HepG2 (cell line): ENCODE results near the gene NODAL. TPM values are rescaled to one million over a fixed set of nuclear protein-coding genes. Genes with fewer than 3 reads are reported as not detected.
A peak's percentile ranks its signal among the peaks of the same experiment; 100 is the strongest.

ENCODE experiments used
- ATAC-seq: fragments of 200-7000 bp; cut with Tn5 transposase; 3 replicates; pipeline ENCODE4 v1.9.1; 2020; ENCODE audit warnings: mild to moderate bottlenecking, moderate library complexity
- BruUV-seq: library from RNA; stranded (reverse); fragments of 400-500 nt; replicated peaks from 2 replicates; lab custom pipeline; 2021; lab: Mats Ljungman, UMichigan
- CTCF ChIA-PET: fragments of 300-600 bp; formaldehyde crosslinking; extraction: SDS; loops from one replicate; lab custom pipeline; 2021; ENCODE audit warnings: low total read pairs, inconsistent platforms, low intra/inter-chr PET ratio; lab: Yijun Ruan, JAX
- POLR2A ChIA-PET: fragments of 350-600 bp; sonication (Branson Sonifier 250); formaldehyde crosslinking; loops from one replicate; lab custom pipeline; 2020; ENCODE audit warnings: antibody characterized with exemption, inconsistent platforms; lab: Yijun Ruan, JAX
- DNase-seq: peaks from one replicate; pipeline ENCODE4 v3.0.0-alpha.2; 2015; ENCODE audit warnings: low spot score
- FAIRE-seq: peaks from 3 replicates; lab custom pipeline; 2011; peaks lifted over from hg19 to GRCh38; lab: Jason Lieb, UNC
- H2AFZ ChIP-seq: one replicate; pipeline ENCODE4 v1.6.1; 2011; ENCODE audit warnings: low read length, inconsistent platforms
- H3K27ac ChIP-seq: fragments of 300-600 bp; 3 replicates; pipeline ENCODE4 v1.8.0; 2011; ENCODE audit warnings: mixed run types, mild to moderate bottlenecking, mixed read lengths, low read length, inconsistent platforms; ENCODE audit not compliant: insufficient read depth; ENCODE audit errors: extremely low read length
- H3K27me3 ChIP-seq, 2 experiments: fragments of 200-600 bp in 1 of 2; 2 replicates in 1 of 2; 3 replicates in 1 of 2; pipeline versions ENCODE4 v1.6.0 to v1.8.0; 2011; ENCODE audit warnings: low read length in 2 of 2, mild to moderate bottlenecking in 2 of 2, moderate library complexity in 2 of 2, inconsistent platforms in 1 of 2; ENCODE audit not compliant: insufficient read depth in 2 of 2, control insufficient read depth in 1 of 2
- H3K36me3 ChIP-seq, 2 experiments: fragments of 200-600 bp in 1 of 2; replicated peaks in 1 of 2; 2 replicates in 1 of 2; 3 replicates in 1 of 2; pipeline versions ENCODE4 v1.5.1 to v1.8.0; 2011; ENCODE audit warnings: low read length in 2 of 2, inconsistent platforms in 1 of 2; ENCODE audit not compliant: insufficient read depth in 2 of 2, control insufficient read depth in 1 of 2
- H3K4me1 ChIP-seq: 2 replicates; pipeline ENCODE4 v1.5.1; 2012; ENCODE audit warnings: low read length, inconsistent platforms; ENCODE audit not compliant: insufficient read depth
- H3K4me2 ChIP-seq: 2 replicates; pipeline ENCODE4 v1.6.0; 2011; ENCODE audit warnings: low read depth, low read length, inconsistent platforms
- H3K4me3 ChIP-seq, 3 experiments: fragments of 200-600 bp in 1 of 3; sonication (generic), shearing (Covaris generic) in 1 of 3; replicated peaks in 1 of 3; 2 replicates each; pipeline ENCODE4 v1.5.1; 2011 to 2016; ENCODE audit warnings: low read length in 3 of 3, inconsistent platforms in 2 of 3, low read depth in 2 of 3, mild to moderate bottlenecking in 2 of 3, control low read depth in 1 of 3, mixed read lengths in 1 of 3; ENCODE audit not compliant: insufficient read depth in 1 of 3
- H3K79me2 ChIP-seq: one replicate; pipeline ENCODE4 v1.6.1; 2011; ENCODE audit warnings: low read length, inconsistent platforms; ENCODE audit not compliant: insufficient read depth
- H3K9ac ChIP-seq: 2 replicates; pipeline ENCODE4 v1.6.0; 2011; ENCODE audit warnings: mild to moderate bottlenecking, low read depth, low read length, inconsistent platforms; ENCODE audit not compliant: insufficient read depth
- H3K9me3 ChIP-seq: 2 replicates; pipeline ENCODE4 v1.5.1; 2012; ENCODE audit warnings: mild to moderate bottlenecking, low read length
- H4K20me1 ChIP-seq: 2 replicates; pipeline ENCODE4 v1.6.0; 2011; ENCODE audit warnings: inconsistent platforms, mild to moderate bottlenecking, low read length, moderate library complexity; ENCODE audit not compliant: insufficient read depth
- ATF7 ChIP-seq, 2 experiments: fragments of 450-650 bp in 1 of 2; sonication (generic) in 1 of 2; formaldehyde crosslinking in 1 of 2; IDR thresholded peaks; 2 replicates each; pipeline versions ENCODE4 v1.4.0 to v1.6.1; 2016 to 2020; ENCODE audit warnings: antibody characterized with exemption in 1 of 2, mild to moderate bottlenecking in 1 of 2, missing genetic modification reagents in 1 of 2
- CEBPB ChIP-seq: IDR thresholded peaks from 2 replicates; pipeline ENCODE4 v1.6.1; 2011; ENCODE audit warnings: low read depth, low read length, improper control_type of control experiment, borderline replicate concordance
- NFKB2 ChIP-seq: sonication (generic); formaldehyde crosslinking; IDR thresholded peaks from 2 replicates; pipeline ENCODE4 v1.4.0; 2020; ENCODE audit warnings: missing genetic modification reagents, borderline replicate concordance
- NFYB ChIP-seq: sonication (generic); formaldehyde crosslinking; IDR thresholded peaks from 2 replicates; pipeline ENCODE4 v1.4.0; 2020; ENCODE audit warnings: missing genetic modification reagents
- PREB ChIP-seq: sonication (generic); formaldehyde crosslinking; IDR thresholded peaks from 2 replicates; pipeline ENCODE4 v1.4.0; 2020; ENCODE audit warnings: missing genetic modification reagents
- ZNF800 ChIP-seq: sonication (generic); formaldehyde crosslinking; IDR thresholded peaks from 2 replicates; pipeline ENCODE4 v1.4.0; 2020; ENCODE audit warnings: missing genetic modification reagents
- WGBS: methylation state at CpG from one replicate; pipeline ENCODE4 v1.1.6; 2017; ENCODE audit warnings: low lambda C conversion rate; 5-methylcytosine and 5-hydroxymethylcytosine counted together
- in situ Hi-C: cut with HindIII; loops from 2 replicates; pipeline ENCODE4 v1.10.0; 2017; ENCODE audit warnings: low pct_unique_long_range_greater_than_20kb; ENCODE audit not compliant: extremely low pct_ligation_motif_present
- intact Hi-C: fragments of 100-400 bp; cut with micrococcal nuclease; formaldehyde crosslinking; loops from one replicate; pipeline ENCODE4 v1.10.0; 2022; ENCODE audit not compliant: unreplicated experiment
- polyA plus RNA-seq, 8 experiments: library from polyadenylated mRNA; depleted of rRNA in 3 of 8; stranded (reverse) in 7 of 8; unstranded in 1 of 8; fragments of >200 nt; fragmentation: Illumina TruSeq in 4 of 8; extraction: Trizol in 4 of 8; gene quantifications; 2 replicates each; pipeline versions ENCODE4 v1.2.1 to v1.2.3, GENCODE V29; 2011 to 2016; ENCODE audit warnings: low read depth in 4 of 8, missing spikeins in 1 of 8, mixed read lengths in 1 of 8; ENCODE audit not compliant: insufficient read depth in 1 of 8
- total RNA-seq, 5 experiments: library from RNA; depleted of rRNA; stranded (reverse); fragments of >200 nt; fragmentation: Illumina TruSeq; extraction: Trizol; gene quantifications; 2 replicates each; pipeline ENCODE4 v1.2.3, GENCODE V29; 2016; ENCODE audit warnings: low read depth in 1 of 5
- TF ChIP-seq, protein P1 (sequence below): sonication (generic); formaldehyde crosslinking; IDR thresholded peaks from 2 replicates; pipeline ENCODE4 v1.8.1; 2022; ENCODE audit warnings: low read depth, mild to moderate bottlenecking, missing genetic modification reagents
- TF ChIP-seq, protein P2 (sequence below): IDR thresholded peaks from 2 replicates; pipeline ENCODE4 v1.6.1; 2016; ENCODE audit warnings: control low read depth

The NODAL gene
- total and polyA plus RNA-seq, 2 of the 13 experiments (the other 11 are each of a cell fraction or from before 2014, with no cell fraction given) = not detected

- Histone ChIP-seq H3K27ac (no peak overlapping the region), H3K27me3 (no peaks in the 10 kb centered on the region), H2AFZ (no peak overlapping the region), H3K36me3 (no peaks in the 10 kb centered on the region), H3K79me2 (no peaks in the 10 kb centered on the region), H3K4me2 (no peak overlapping the region), H4K20me1 (no peaks in the 10 kb centered on the region), H3K4me3 (no peak overlapping the region), H3K9me3 (no peaks in the 10 kb centered on the region), H3K4me1 (peaks cover 8% of the 10 kb centered on the region), H3K9ac (no peak overlapping the region)
- ChIA-PET POLR2A (interaction anchor here (1.5 kb wide), 1 partner anchor 163 kb away, joined by 4 read pairs; the partner anchor contains the start of gene PPA1), CTCF (no interaction called here)
- no TSS peak for BruUV-seq
- FAIRE-seq (no peak), DNase-seq (no peak), ATAC-seq (no peak)
- TF ChIP-seq, protein P1, sequence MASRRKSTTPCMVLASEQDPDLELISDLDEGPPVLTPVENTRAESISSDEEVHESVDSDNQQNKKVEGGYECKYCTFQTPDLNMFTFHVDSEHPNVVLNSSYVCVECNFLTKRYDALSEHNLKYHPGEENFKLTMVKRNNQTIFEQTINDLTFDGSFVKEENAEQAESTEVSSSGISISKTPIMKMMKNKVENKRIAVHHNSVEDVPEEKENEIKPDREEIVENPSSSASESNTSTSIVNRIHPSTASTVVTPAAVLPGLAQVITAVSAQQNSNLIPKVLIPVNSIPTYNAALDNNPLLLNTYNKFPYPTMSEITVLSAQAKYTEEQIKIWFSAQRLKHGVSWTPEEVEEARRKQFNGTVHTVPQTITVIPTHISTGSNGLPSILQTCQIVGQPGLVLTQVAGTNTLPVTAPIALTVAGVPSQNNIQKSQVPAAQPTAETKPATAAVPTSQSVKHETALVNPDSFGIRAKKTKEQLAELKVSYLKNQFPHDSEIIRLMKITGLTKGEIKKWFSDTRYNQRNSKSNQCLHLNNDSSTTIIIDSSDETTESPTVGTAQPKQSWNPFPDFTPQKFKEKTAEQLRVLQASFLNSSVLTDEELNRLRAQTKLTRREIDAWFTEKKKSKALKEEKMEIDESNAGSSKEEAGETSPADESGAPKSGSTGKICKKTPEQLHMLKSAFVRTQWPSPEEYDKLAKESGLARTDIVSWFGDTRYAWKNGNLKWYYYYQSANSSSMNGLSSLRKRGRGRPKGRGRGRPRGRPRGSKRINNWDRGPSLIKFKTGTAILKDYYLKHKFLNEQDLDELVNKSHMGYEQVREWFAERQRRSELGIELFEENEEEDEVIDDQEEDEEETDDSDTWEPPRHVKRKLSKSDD (CRISPR knock-in tag) = no peak
- TF ChIP-seq CEBPB = peak; percentile 74; the same call in 1 of the 2 replicates
- peak; percentile 62; the same call in 1 of the 2 replicates for TF ChIP-seq ATF7 (IDR thresholded peaks at IDR 0.05)
- no peak for TF ChIP-seq ATF7 (CRISPR knock-in tag; IDR thresholded peaks at IDR 0.05)
- WGBS = 0% methylated on average over 1 of the region's 1 CpG
- intact Hi-C loops = no loop called here
- in situ Hi-C loops = no loop called here
These were observed 45.3 kb downstream of the NODAL start for GRCh38 chr10:70396140-70396539.

GRCh38 chr10:70391654-70392053 is 49.8 kb downstream of the NODAL start:
- H3K79me2 ChIP-seq = no peaks in the 10 kb centered on the region
- H3K4me3 ChIP-seq = no peak overlapping the region
- ChIA-PET POLR2A (no interaction called here), CTCF (no interaction called here)
- no peaks in the 10 kb centered on the region for H4K20me1 ChIP-seq
- intact Hi-C loops = no loop called here
- no peak overlapping the region for H2AFZ ChIP-seq
- DNase-seq = no peak
- no peak for FAIRE-seq
- no peaks in the 10 kb centered on the region for H3K9me3 ChIP-seq
- in situ Hi-C loops = no loop called here
- BruUV-seq = no TSS peak
- no peak for TF ChIP-seq NFKB2 (CRISPR knock-in tag)
- TF ChIP-seq ZNF800 (CRISPR knock-in tag) = no peak
- TF ChIP-seq, protein P2, sequence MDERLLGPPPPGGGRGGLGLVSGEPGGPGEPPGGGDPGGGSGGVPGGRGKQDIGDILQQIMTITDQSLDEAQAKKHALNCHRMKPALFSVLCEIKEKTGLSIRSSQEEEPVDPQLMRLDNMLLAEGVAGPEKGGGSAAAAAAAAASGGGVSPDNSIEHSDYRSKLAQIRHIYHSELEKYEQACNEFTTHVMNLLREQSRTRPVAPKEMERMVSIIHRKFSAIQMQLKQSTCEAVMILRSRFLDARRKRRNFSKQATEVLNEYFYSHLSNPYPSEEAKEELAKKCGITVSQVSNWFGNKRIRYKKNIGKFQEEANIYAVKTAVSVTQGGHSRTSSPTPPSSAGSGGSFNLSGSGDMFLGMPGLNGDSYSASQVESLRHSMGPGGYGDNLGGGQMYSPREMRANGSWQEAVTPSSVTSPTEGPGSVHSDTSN = no peak
- no peak for TF ChIP-seq NFYB (CRISPR knock-in tag)
- TF ChIP-seq PREB (CRISPR knock-in tag) = no peak
- H3K9ac ChIP-seq = no peak overlapping the region
- H3K27me3 ChIP-seq = no peaks in the 10 kb centered on the region
- H3K36me3 ChIP-seq = no peaks in the 10 kb centered on the region
- peaks cover 20% of the 10 kb centered on the region for H3K4me1 ChIP-seq
- WGBS = 28% methylated on average over 4 of the region's 4 CpGs
- no peak overlapping the region for H3K27ac ChIP-seq
- ATAC-seq = no peak
- no peak overlapping the region for H3K4me2 ChIP-seq
